Right hindlimb (tissue), 1 donor: Measurements from ENCODE around the gene PLN.

Source experiments
- DNase-seq: peaks from one replicate; pipeline ENCODE4 v3.0.0-alpha.2; 2018

The PLN gene

DNA sequence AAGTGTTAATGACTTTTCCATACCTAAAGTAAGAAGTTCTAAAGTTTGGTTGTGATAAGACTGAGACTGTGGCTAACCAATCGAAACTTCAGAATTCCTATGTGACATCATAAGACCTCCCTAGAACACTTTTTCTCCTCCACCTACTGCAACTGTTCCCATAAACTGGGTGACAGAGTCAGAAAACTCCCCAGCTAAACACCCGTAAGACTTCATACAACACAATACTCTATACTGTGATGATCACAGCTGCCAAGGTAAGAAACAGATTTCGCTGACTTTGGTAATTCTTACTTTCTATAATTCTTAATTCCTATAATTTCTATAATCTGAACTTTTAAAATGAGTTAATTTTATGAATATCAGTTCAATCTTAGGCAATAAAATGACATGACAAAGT is at the start of gene PLN:
Gene PLN (plus strand): TSS at position 161 of the 400 bp plus-strand sequence. CDS start 10,626 bp downstream, outside the sequence.
- DNase-seq: no peak

DNA sequence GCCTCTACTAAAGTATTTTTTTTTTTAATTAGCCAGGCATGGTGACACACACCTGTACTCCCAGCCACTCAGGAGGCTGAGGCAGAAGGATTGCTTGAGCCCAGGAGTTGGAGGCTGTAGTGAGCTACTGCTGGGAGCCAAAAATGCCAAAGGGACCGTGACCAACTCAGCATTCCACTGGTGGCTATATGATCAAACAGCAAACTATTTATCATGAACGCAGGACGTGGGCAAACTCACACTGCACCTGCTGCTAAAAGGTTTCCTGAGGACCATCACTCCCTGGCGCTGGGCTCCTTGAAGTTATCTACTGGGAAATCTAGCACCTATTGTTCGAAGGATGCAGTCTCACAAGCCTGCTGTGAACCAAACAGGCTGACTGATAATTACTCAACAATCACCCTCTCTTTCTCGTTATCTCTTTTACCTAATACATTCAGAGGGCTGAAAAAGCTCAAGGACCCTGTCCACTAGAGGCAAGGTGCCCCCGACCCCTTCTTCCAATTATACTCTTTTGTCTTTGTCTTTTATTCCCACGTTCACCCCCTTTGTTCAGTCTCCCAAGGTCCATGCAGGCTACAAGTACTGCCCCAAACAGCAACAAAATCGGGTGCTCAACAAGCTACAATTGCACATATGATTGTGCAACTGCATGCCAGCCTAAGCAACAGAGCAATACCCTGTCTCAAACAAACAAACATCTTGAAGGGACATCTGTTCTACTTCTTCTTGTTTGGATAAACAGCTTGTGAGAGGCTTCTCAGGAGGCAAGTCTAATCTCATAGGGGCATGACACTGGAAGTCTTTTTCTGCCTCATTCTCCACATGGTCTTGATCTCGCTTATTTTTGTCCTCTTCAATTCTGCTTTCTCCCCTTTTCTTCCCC is 47.7 kb upstream of the PLN start:
- DNase-seq: no peak

GRCh38 chr6:118501099-118501498 is 47.0 kb upstream of the PLN start:
- no peak for DNase-seq

- no peak for DNase-seq
Observed at GRCh38 chr6:118501765-118502164, 46.3 kb upstream of the PLN start.

DNA sequence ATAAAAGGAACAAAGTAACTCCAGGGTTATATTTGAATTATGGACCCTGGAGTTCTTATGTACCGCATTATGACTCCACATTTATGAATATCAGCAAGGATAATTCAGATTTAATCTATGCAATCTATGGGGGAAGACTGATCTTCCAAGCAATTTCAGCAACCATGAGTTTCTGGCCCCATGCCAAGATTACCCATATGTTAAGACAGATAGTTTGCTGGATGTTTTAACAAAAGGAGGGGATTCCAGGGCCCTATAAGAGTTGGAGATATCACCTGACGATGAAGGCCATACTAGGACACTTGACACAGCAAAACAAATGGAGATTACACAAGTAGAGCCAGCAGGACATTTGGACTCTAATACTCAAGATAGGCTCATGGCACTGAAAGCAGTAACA is 45.9 kb upstream of the PLN start:
- DNase-seq: no peak

GRCh38 chr6:118504611-118505010 is 43.5 kb upstream of the PLN start:
- DNase-seq: no peak

DNA sequence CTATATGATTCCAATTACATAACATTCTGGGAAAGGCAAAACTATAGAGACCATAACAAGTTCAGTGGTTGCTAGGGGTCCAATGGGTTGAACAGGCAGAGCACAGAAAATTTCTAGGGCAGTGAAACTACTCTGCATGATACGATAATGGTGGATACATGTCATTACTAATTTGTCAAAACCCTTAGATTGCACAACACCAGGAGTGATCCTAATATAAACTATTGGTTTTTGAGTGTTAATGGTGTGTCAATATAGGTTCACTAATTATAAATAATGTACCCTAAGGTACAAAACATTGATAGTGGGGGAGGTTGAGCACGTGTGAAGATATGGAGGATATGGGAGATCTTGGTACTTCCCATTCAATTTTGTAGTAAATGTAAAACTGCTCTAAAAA is 42.4 kb upstream of the PLN start:
- no peak for DNase-seq

DNA sequence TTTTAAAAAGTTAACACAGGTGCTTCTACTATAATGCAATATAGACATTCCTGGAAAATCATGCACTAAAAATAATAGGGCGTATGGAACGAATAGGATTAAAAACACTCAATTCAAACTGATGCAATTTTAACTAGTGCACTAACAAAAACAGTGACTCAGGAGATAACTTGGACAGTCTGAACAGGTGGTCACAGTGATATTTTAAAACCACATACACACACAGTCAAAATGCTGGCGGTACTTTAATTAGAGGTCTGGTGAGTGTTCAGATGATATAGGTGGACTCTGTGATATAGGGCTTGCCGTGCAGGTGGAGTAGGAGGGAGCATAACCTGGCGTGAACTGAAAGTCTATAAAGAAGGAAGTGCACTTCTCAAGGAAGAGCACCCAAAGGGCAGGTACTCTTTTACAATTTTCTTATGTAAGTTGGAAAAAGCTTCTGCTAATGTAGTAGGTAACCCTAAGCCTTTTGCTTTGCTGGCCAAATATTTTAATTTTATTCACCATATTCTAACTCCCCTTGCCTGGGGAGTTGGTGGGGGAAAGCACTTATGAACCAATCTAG is 41.9 kb upstream of the PLN start:
- DNase-seq: no peak

GRCh38 chr6:118507636-118508035 is 40.5 kb upstream of the PLN start:
- no peak for DNase-seq

- peak; percentile 25 for DNase-seq
Observed at GRCh38 chr6:118509009-118509617, 39.0 kb upstream of the PLN start.

DNA sequence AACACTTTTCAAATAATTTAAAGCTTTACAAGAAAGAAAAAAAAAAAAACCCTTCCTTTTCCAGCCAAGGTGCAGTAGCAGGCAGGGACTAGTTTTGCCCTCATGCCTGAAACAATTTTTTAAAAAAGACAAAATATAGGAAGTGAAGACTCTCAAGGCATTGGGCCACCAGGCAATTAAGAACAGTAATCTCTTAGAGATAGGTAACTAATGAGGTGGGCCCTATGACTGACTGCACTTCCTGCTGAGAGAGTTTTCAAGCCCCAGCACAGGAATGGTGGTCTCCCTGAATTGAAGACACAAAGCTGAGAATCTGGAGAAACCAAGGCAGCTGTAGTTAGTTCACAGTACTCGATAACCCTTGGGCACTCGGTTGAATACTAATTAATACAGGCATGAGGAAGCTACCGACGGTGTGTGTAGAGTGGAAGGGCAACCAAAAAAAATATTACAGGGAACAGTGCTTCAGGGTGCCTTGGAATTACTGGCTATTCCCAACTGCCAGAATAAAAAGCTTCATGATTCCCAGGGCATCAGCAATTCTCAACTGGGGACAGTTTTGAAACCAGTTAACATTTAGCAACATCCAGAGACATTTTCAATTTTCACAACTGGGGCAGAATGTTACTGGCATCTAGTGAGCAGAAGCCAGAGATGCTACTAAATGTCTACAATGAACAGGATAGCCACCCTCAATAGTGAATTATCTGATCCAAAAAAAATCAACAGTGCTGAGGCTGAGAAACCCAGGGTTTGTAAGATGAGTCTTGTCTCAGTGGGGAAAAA is 36.0 kb upstream of the PLN start:
- DNase-seq: no peak

- DNase-seq: no peak
Observed at GRCh38 chr6:118514689-118515088, 33.4 kb upstream of the PLN start.

- DNase-seq: no peak
Observed at GRCh38 chr6:118522422-118522821, 25.7 kb upstream of the PLN start.

DNA sequence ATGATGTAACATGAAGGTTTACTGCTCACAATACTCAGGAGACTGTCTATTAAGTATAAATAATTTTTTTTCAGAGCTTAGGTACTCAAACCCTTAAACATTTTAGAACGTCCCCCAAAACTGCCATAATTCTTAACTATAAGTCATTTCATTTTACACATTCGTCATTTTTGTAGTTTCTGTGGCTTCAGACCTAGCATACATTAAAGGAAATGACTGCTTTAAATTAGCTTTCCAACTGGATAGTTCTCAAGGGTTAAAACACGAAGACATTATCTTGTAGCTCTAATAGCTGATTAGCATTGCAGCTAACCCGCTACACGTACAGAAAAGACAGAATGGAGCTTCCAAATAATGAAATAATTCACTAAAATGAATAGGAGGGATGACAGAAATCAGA is 24.9 kb upstream of the PLN start:
- DNase-seq: no peak

GRCh38 chr6:118524686-118525085 is 23.4 kb upstream of the PLN start:
- no peak for DNase-seq

GRCh38 chr6:118525913-118526780 is 21.9 kb upstream of the PLN start:
- DNase-seq: no peak

DNA sequence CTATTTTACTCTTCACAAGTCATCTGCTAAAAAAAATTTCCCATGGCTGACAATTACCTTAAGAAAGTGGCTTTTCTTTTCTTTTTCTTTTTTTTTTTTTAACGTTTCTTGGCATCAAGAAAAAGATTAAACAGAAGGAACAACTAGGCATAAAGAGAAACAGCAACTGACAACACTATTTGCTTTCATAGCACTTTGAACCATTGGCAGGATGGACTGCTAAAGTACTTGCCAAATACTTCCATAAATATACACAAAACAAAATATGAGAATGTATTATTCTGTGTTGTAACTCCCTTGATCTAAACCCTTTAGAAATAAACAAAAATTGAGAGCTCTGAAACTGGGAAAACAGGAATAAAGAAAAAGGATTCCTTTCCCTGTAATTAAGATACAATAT is 20.0 kb upstream of the PLN start:
- no peak for DNase-seq

- DNase-seq: no peak
Observed at GRCh38 chr6:118529756-118530155, 18.3 kb upstream of the PLN start.

GRCh38 chr6:118530942-118531341 is 17.2 kb upstream of the PLN start:
- no peak for DNase-seq

- no peak for DNase-seq
Observed at GRCh38 chr6:118535176-118535844, 12.8 kb upstream of the PLN start.

GRCh38 chr6:118536478-118536877 is 11.6 kb upstream of the PLN start:
- DNase-seq: no peak

DNA sequence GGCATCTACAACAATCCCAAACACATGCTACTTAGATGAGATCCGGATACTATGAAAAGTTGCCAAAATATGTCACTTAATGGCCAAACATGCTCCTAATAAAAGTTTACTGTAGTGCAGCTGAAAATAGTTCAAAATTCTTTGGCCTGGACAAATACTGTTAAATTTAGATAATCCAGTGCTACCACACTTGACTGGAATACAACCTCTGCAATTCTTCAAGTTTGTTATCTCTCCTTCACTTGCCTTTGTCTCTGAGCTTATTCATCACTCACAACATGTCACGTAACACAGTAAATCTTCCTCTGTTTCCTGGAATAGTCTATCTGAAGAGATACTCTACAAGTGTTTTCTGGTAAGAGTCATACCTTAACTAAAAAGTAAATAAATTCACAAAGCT is 10.5 kb upstream of the PLN start:
- no peak for DNase-seq
